ENCODE measurements around the gene GHR. TPM values are rescaled to one million over a fixed set of nuclear protein-coding genes. Genes with fewer than 3 reads are reported as not detected.

Gene GHR
- total RNA-seq: 0.27 and 0.61 TPM in 2 replicates
- long read RNA-seq: 0 reads

DNA sequence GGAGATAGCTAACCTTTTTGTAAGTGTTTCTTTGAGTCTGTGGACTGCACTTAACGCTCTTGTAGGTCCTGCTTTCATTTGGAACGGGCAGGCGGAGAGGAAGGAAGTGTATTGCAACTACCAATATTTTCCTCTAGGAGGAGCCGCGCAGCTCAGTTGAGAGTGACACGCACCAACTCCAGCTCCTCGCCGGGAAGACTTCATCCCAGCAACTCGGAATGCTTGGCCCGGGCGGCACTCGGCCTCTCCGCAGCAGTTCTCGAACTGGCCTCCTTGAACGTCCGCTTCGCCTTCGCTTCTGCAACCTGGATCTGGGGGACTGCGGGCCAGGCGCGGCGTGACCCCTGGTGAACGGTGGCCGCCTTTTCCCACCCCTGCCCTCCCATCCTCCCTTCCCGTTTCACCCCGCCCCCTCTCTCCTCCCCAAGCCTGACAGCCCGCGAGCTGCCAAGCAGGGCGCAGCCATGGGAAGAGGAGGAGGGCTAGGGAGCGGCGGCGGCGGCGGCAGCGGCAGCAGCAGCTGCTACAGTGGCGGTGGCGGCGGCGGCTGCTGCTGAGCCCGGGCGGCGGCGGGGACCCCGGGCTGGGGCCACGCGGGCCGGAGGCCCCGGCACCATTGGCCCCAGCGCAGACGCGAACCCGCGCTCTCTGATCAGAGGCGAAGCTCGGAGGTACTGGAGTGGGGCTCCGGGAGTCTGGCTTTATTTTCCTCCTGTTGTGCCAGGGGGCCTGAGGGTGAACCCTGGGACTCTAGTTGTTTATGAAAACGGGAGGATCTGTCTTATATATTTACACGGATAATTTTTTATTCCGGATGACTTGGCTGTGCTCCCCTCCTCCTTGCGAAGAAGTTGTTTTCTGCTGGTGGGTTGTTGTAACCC lies at the start of gene GHR:
Gene GHR, plus strand, starts transcription at position 155 of the 881 bp plus-strand sequence. CDS start 142,436 bp downstream, outside the sequence.
- peak; percentile 78 for TF ChIP-seq CTCF (conservative IDR thresholded peaks at IDR 0.05)
- no peaks in the 10 kb centered on the region for H3K4me1 Mint-ChIP-seq
- no peak within 1 kb of the TSS for H3K4me3 Mint-ChIP-seq
- DNase-seq (ENCODE audit: low read depth, low spot score): peak; percentile 73
- peaks cover 9% of the 10 kb centered on the region for H3K27me3 Mint-ChIP-seq (ENCODE audit: low read depth)
- peaks cover 1% of the 10 kb centered on the region for H3K9me3 Mint-ChIP-seq
- no peaks in the 10 kb centered on the region for H3K36me3 Mint-ChIP-seq (ENCODE audit: low read depth)
- no peak within 1 kb of the TSS for H3K27ac Mint-ChIP-seq (ENCODE audit: unreplicated experiment)

DNA sequence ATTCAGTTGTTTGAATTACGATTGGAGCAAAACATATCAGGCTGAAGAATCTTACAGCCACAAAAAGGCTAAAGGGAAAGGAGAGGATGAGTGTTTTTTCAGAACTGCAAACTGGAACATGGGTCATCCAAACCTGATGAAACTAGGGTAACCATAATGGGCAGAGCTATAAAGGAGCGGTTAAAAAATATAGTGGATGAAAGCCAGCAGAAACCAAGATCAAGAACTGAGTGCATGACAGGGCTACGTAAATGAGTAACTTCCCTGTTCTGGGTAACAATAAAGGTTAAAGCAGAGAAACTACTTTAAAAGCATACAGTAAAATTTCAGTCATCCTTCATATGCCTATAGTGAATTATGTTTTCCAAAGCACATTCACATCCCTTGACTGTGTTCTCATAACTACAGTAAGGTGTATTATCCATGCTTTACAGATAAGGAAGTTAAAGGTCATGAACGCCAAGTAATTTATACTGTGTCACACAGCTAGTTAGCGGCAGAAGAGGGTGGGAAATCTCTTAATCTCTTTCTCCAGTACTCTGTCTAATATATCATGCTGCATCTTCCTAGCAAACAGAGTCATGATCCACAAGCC lies 48.5 kb upstream of the GHR start:
- H3K27ac Mint-ChIP-seq (ENCODE audit: unreplicated experiment): no peak overlapping the region
- TF ChIP-seq CTCF (conservative IDR thresholded peaks at IDR 0.05): no peak
- H3K27me3 Mint-ChIP-seq (ENCODE audit: low read depth): peaks cover 6% of the 10 kb centered on the region
- no peaks in the 10 kb centered on the region for H3K4me1 Mint-ChIP-seq
- DNase-seq (ENCODE audit: low read depth, low spot score): no peak
- no peaks in the 10 kb centered on the region for H3K36me3 Mint-ChIP-seq (ENCODE audit: low read depth)
- H3K4me3 Mint-ChIP-seq: no peak overlapping the region
- peaks cover 2% of the 10 kb centered on the region for H3K9me3 Mint-ChIP-seq

DNA sequence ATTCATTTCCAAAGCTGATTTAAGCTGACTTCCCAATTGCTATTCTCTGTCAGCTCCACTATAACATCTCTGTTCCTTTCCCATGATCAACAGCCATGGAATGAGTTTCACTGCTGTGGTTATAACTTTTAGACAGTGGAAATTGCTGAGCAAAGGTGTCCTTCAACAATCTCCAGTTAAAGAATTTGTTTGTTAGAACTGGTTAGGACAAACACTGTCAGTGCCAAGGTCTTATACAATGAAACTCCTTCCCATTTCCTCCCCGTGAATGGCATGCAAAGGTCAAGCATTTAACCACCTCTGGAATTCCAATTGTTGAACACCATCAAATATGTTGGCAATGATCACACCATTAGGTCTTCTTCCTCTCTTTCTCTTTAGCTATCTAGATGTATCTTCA lies 45.7 kb upstream of the GHR start:
- no peak for DNase-seq (ENCODE audit: low read depth, low spot score)
- Mint-ChIP-seq H3K36me3 (ENCODE audit: low read depth) (no peaks in the 10 kb centered on the region), H3K27me3 (ENCODE audit: low read depth) (no peaks in the 10 kb centered on the region), H3K9me3 (peaks cover 3% of the 10 kb centered on the region), H3K27ac (ENCODE audit: unreplicated experiment) (no peak overlapping the region), H3K4me1 (no peaks in the 10 kb centered on the region), H3K4me3 (no peak overlapping the region)
- TF ChIP-seq CTCF (conservative IDR thresholded peaks at IDR 0.05): no peak

DNA sequence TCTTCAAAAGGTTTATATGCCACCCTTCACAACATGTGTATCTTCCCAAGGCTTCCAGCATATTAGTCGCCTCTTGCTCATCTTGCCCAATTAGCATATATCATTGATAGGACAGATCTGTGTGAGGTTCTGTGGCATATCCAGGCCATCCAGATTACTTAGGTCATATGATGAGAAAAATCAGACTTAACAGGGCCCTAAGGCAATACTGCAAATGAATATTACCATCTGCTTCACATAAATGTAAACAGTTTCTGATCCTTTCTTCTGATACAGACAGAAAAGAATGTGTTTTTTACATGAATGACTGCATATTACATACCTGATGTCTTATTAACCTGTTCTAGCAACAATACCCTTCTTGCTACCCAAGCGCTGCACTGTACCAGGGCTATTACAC lies 41.3 kb upstream of the GHR start:
- no peak overlapping the region for H3K4me3 Mint-ChIP-seq
- no peak overlapping the region for H3K27ac Mint-ChIP-seq (ENCODE audit: unreplicated experiment)
- H3K36me3 Mint-ChIP-seq (ENCODE audit: low read depth): no peaks in the 10 kb centered on the region
- H3K9me3 Mint-ChIP-seq: peaks cover 3% of the 10 kb centered on the region
- H3K4me1 Mint-ChIP-seq: no peaks in the 10 kb centered on the region
- TF ChIP-seq CTCF (conservative IDR thresholded peaks at IDR 0.05): no peak
- DNase-seq (ENCODE audit: low read depth, low spot score): no peak
- H3K27me3 Mint-ChIP-seq (ENCODE audit: low read depth): no peaks in the 10 kb centered on the region

DNA sequence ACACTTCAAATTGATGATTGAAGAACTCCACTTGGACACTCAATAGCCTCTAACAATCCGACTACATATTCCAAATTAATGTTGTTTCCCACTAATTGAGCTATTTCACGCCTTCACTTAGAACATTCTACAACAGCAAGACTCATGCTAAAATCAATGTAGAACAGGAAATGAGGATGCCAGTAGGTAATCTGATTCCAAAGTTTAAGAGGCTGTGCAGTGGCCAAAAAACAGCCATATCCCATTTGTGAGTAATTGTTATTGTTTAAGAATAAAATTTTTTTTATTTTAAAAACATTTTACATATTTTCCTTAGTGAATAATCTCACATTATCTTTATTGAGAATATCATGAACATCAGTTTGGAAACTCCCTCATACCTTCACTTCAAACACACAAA lies 35.7 kb upstream of the GHR start:
- no peaks in the 10 kb centered on the region for H3K36me3 Mint-ChIP-seq (ENCODE audit: low read depth)
- no peak overlapping the region for H3K27ac Mint-ChIP-seq (ENCODE audit: unreplicated experiment)
- H3K9me3 Mint-ChIP-seq: no peaks in the 10 kb centered on the region
- no peak for DNase-seq (ENCODE audit: low read depth, low spot score)
- H3K27me3 Mint-ChIP-seq (ENCODE audit: low read depth): no peaks in the 10 kb centered on the region
- TF ChIP-seq CTCF (conservative IDR thresholded peaks at IDR 0.05): no peak
- H3K4me1 Mint-ChIP-seq: no peaks in the 10 kb centered on the region
- no peak overlapping the region for H3K4me3 Mint-ChIP-seq

Measured in neural crest cell (in vitro differentiated cells).